HUES48 (cell line): ENCODE data around the gene DDX55.
"Not testable (repeated sequence)": the region's sequence is repeated elsewhere in the genome, so short reads cannot be mapped to it uniquely, and the experiment has no call there.

ENCODE experiments used
- H3K27ac ChIP-seq: one replicate; pipeline ENCODE4 v1.7.0; 2013; ENCODE audit warnings: low read depth, low read length, inconsistent platforms
- H3K27me3 ChIP-seq: 2 replicates; pipeline ENCODE4 v1.6.1; 2013; ENCODE audit warnings: mild to moderate bottlenecking, low read length; ENCODE audit not compliant: control insufficient read depth, insufficient read depth
- H3K36me3 ChIP-seq: 2 replicates; pipeline ENCODE4 v1.6.1; 2013; ENCODE audit warnings: low read length; ENCODE audit not compliant: control insufficient read depth, insufficient read depth
- H3K4me1 ChIP-seq: 2 replicates; pipeline ENCODE4 v1.6.1; 2013; ENCODE audit warnings: mild to moderate bottlenecking, low read length; ENCODE audit not compliant: control insufficient read depth, insufficient read depth
- H3K4me3 ChIP-seq: 2 replicates; pipeline ENCODE4 v1.5.1; 2013; ENCODE audit warnings: mild to moderate bottlenecking, low read depth, low read length
- H3K9ac ChIP-seq: 2 replicates; pipeline ENCODE4 v1.6.1; 2013; ENCODE audit warnings: mild to moderate bottlenecking, low read depth, low read length, moderate library complexity
- H3K9me3 ChIP-seq: 2 replicates; pipeline ENCODE4 v1.6.1; 2013; ENCODE audit warnings: low read length; ENCODE audit not compliant: control insufficient read depth, insufficient read depth

Gene DDX55

GRCh38 chr12:123578829-123579228, 23.1 kb upstream of the DDX55 start:
- not testable (repeated sequence) for H3K9me3 ChIP-seq, H3K36me3 ChIP-seq, H3K4me1 ChIP-seq, H3K4me3 ChIP-seq, H3K9ac ChIP-seq, H3K27ac ChIP-seq, H3K27me3 ChIP-seq

DNA sequence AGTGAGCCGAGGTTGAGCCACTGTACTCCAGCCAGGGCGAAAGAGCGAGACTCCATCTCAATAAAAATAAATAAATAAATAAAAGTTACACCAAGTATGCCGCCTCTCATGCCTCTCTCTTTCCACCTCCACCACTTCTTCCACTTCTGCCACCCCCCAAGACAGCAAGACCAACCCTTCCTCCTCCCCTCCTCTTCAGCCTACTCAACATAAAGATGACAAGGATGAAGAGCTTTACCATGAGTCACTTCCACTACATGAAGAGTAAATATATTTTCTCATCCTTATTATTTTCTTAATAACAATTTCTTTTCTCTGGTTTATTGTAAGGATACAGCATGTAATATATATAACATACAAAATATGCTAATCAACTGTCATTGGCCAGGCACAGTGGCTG, 21.1 kb upstream of the DDX55 start:
- H3K4me3 ChIP-seq = no peak overlapping the region
- H3K9me3 ChIP-seq = no peaks in the 10 kb centered on the region
- no peak overlapping the region for H3K9ac ChIP-seq
- no peaks in the 10 kb centered on the region for H3K27me3 ChIP-seq
- H3K27ac ChIP-seq = no peak overlapping the region
- no peaks in the 10 kb centered on the region for H3K36me3 ChIP-seq
- peaks cover 7% of the 10 kb centered on the region; the same call in 1 of the 2 replicates for H3K4me1 ChIP-seq

GRCh38 chr12:123591702-123592481, 10.0 kb upstream of the DDX55 start:
- H3K9ac ChIP-seq = no peak overlapping the region

GRCh38 chr12:123595729-123596128, 6.2 kb upstream of the DDX55 start:
- H3K9me3 ChIP-seq = no peaks in the 10 kb centered on the region
- H3K4me3 ChIP-seq = no peak overlapping the region
- no peak overlapping the region for H3K9ac ChIP-seq
- no peaks in the 10 kb centered on the region for H3K27me3 ChIP-seq
- no peaks in the 10 kb centered on the region for H3K4me1 ChIP-seq
- peaks cover 69% of the 10 kb centered on the region for H3K36me3 ChIP-seq
- H3K27ac ChIP-seq = no peak overlapping the region

More at GRCh38 chr12:123591702-123592481, 10.0 kb upstream of the DDX55 start:
- Histone ChIP-seq H3K9me3 (no peaks in the 10 kb centered on the region), H3K4me3 (no peak overlapping the region), H3K36me3 (peaks cover 86% of the 10 kb centered on the region), H3K27me3 (no peaks in the 10 kb centered on the region), H3K4me1 (no peaks in the 10 kb centered on the region), H3K27ac (no peak overlapping the region)

- Histone ChIP-seq H3K27ac (no peak overlapping the region), H3K27me3 (no peaks in the 10 kb centered on the region), H3K36me3 (peaks cover 56% of the 10 kb centered on the region), H3K9ac (no peak overlapping the region), H3K4me3 (no peak overlapping the region), H3K4me1 (no peaks in the 10 kb centered on the region), H3K9me3 (no peaks in the 10 kb centered on the region)
Measured at GRCh38 chr12:123597100-123597499, 4.8 kb upstream of the DDX55 start.

DNA sequence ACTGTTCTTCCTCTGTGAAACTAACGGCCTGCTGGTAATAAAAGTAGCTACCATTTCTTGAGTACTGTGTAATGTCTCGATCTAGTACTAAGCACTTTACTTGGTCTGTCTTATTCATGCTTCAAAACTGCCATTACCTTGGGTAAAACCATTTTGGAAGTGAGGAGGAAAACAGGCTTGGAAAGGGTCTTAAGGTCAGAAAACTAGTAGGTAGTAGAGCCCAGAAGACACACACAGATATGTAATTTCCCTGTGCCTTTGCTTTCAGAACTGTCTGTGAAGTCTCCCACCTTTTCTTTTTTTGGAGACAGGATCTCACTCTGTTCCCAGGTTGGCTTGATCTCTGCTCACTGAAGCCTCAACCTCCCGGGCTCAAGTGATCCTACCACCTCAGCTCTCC, 3.4 kb upstream of the DDX55 start:
- Histone ChIP-seq H3K4me3 (no peak overlapping the region), H3K9ac (no peak overlapping the region), H3K9me3 (no peaks in the 10 kb centered on the region), H3K27me3 (no peaks in the 10 kb centered on the region), H3K4me1 (no peaks in the 10 kb centered on the region; the same call in 1 of the 2 replicates), H3K36me3 (peaks cover 44% of the 10 kb centered on the region), H3K27ac (no peak overlapping the region)

DNA sequence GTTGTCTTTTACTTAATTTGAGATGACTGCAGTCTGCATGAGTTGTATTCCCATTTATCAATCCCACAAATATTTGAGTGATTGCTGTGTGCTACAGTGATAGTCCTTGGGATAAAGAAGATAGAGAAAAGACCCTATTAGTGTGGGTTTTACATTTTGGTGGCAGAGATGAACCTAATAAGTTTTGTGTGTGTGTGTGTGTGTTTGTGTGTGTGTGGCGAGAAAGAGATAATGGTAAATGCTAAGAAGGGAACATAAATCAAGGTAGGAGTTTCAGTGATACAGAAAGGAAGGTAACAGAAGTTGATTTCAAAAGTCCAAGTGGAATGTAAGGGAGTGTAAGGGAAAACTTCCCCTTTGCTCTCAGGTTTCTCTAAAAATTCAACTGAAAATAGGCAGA, 2.6 kb upstream of the DDX55 start:
- peaks cover 48% of the 10 kb centered on the region for H3K36me3 ChIP-seq
- no peaks in the 10 kb centered on the region for H3K9me3 ChIP-seq
- no peaks in the 10 kb centered on the region; the same call in 1 of the 2 replicates for H3K4me1 ChIP-seq
- H3K9ac ChIP-seq = no peak overlapping the region
- no peak overlapping the region for H3K27ac ChIP-seq
- no peaks in the 10 kb centered on the region for H3K27me3 ChIP-seq
- no peak overlapping the region for H3K4me3 ChIP-seq

DNA sequence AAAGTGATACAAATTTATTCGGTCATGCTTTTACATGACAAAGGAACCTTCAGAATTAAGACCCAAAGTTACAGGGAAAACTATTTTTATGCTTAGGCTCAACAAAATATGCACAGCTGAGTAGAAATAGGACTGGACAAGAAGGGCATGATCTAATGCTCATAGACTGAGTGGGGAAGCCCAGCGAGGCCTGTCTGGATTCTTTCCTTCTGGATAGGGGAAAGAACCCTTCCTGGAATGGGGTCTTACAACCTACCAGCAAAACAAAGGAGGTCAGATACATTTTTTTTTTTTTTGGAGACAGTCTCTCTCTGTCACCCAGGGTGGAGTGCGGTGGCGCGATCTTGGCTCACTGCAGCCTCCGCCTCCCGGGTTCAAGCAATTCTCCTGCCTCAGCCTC, 2.2 kb upstream of the DDX55 start:
- H3K9ac ChIP-seq = no peak overlapping the region
- no peak overlapping the region for H3K27ac ChIP-seq
- no peak overlapping the region for H3K4me3 ChIP-seq
- H3K4me1 ChIP-seq = no peaks in the 10 kb centered on the region; the same call in 1 of the 2 replicates
- peaks cover 51% of the 10 kb centered on the region for H3K36me3 ChIP-seq
- H3K9me3 ChIP-seq = no peaks in the 10 kb centered on the region
- no peaks in the 10 kb centered on the region for H3K27me3 ChIP-seq

DNA sequence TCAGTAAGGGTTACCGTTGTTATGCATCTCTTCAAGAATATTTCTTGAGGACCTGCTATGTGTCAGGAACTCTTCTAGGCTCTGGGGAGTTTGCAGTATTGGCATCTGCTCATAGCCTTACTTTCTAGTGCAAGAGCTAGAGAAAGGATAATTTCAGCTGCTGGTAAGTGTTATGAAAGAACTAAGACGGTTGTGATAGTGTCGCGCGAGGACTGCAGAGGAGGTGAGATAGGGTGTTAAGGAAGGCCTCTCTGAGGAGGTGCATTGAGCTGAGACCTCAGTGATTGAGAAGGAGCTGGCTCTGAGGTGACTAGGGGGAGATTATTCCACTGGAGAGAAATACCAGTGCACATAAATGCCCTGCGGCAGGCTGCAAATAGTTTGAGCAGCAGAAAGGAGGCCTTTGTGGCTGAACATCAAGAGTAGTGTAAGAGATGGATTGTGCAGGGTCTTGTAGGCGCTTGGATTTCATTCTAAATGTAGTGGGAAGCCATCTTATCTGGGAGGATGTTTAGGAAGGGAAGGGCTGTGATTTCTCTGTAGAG, 824 bp downstream of the DDX55 start:
- H3K4me3 ChIP-seq = peak overlapping the region; percentile 93
- no peaks in the 10 kb centered on the region for H3K9me3 ChIP-seq
- H3K4me1 ChIP-seq = no peaks in the 10 kb centered on the region; the same call in 1 of the 2 replicates
- H3K27ac ChIP-seq = peak overlapping the region; percentile 92
- H3K9ac ChIP-seq = peak overlapping the region; percentile 91
- H3K36me3 ChIP-seq = peaks cover 53% of the 10 kb centered on the region
- H3K27me3 ChIP-seq = no peaks in the 10 kb centered on the region

- H3K9me3 ChIP-seq, H3K27ac ChIP-seq, H3K9ac ChIP-seq, H3K27me3 ChIP-seq, H3K4me1 ChIP-seq: not testable (repeated sequence)
- H3K4me3 ChIP-seq = 0 out of 2 replicates have a peak overlapping the region, but pooled peaks have one; percentile 93
- peaks cover 53% of the 10 kb centered on the region for H3K36me3 ChIP-seq
Measured at GRCh38 chr12:123603495-123603894, 1.6 kb downstream of the DDX55 start.

DNA sequence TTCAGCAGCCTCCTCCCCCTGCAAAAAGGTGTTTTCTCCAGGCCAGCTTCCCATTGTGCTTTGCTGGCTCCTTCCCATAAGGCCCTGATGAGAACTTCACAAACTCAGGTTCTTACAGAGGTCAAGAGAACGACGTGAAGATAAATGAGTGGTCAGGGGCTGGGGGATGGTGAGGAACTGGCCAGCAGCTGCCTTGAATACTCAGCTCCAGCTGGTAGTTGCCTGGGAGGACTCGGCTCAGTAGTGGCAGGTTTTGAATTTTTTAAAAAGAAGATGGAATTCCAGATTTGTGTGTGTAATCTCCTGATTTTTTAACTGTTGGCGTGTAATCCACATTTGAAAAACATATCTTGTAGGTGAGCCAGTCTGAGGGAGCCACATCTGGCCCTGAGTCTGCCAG, 5.9 kb downstream of the DDX55 start:
- Histone ChIP-seq H3K4me3 (no peak overlapping the region), H3K9me3 (no peaks in the 10 kb centered on the region), H3K36me3 (peaks cover 89% of the 10 kb centered on the region), H3K27me3 (no peaks in the 10 kb centered on the region), H3K4me1 (no peaks in the 10 kb centered on the region; the same call in 1 of the 2 replicates), H3K27ac (no peak overlapping the region), H3K9ac (no peak overlapping the region)
